GM12874 (cell line): Measurements from ENCODE around the gene KCNIP4.

Experiments used
- TF ChIP-seq, protein P1 (sequence below): IDR thresholded peaks from 2 replicates; pipeline ENCODE4 v1.5.1; 2011; ENCODE audit warnings: low read depth, mild to moderate bottlenecking, control low read depth, low read length, moderate library complexity; ENCODE audit not compliant: insufficient read depth

The KCNIP4 gene

GRCh38 chr4:21387683-21388082 is 560.9 kb downstream of the KCNIP4 start:
- TF ChIP-seq, protein P1, sequence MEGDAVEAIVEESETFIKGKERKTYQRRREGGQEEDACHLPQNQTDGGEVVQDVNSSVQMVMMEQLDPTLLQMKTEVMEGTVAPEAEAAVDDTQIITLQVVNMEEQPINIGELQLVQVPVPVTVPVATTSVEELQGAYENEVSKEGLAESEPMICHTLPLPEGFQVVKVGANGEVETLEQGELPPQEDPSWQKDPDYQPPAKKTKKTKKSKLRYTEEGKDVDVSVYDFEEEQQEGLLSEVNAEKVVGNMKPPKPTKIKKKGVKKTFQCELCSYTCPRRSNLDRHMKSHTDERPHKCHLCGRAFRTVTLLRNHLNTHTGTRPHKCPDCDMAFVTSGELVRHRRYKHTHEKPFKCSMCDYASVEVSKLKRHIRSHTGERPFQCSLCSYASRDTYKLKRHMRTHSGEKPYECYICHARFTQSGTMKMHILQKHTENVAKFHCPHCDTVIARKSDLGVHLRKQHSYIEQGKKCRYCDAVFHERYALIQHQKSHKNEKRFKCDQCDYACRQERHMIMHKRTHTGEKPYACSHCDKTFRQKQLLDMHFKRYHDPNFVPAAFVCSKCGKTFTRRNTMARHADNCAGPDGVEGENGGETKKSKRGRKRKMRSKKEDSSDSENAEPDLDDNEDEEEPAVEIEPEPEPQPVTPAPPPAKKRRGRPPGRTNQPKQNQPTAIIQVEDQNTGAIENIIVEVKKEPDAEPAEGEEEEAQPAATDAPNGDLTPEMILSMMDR = no peak

- TF ChIP-seq, protein P1 = no peak
These were observed 562.3 kb downstream of the KCNIP4 start for GRCh38 chr4:21386166-21386780.

DNA sequence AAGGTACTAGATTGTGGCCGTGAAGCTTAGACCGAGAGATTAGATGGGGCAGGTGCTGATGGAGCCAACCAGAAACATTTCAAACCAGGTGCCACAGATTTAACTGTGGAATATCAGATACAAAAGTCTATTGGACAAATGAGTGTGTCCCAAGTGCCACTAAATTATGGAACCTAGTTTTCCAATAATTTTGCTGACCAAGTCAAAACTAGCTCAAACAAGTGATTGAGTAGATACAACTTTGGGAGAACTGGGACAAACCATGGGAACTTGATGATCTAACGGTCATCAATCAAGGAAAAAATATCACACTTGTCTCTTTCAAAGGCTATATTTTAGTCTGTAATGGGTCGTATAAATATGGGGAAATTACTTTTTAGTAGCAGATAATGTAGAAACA is 562.9 kb downstream of the KCNIP4 start:
- TF ChIP-seq, protein P1 = no peak

DNA sequence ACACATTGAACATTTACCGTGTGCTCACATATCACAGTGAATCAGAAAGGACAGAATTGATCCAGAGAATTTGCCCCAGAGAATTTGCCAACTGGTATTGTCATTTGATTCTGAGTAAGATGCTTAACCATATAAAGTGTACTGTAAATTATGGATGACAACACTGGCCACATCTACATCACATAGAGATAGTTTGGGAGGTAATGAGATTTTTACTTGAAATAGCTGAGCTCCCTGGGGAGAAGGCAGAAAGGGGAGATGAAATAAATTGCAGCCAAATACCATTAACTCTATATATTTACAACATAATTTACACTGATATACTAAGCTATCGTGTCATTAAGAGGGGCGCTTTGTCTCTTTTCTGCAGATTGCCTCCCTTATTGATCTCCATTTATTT is 564.0 kb downstream of the KCNIP4 start:
- TF ChIP-seq, protein P1 = no peak

DNA sequence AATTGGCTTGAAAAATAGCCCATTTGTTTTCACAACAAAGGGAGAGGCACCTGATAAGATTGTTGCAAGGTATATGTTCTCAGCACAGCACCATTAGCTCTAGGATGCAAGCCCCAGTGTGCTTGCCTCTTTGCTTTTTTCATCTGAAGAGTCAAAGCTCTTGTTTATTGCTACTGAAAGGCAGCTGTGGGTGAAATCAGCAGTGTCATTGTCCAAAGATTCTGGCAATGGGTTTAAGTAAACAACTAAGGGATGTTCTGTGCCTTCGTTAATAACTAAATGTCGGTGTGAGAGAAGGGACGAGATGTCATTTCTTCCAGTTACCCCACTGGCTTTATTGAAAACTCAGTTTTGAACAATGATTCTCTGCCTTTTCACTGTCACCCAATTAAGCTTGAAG is 567.7 kb downstream of the KCNIP4 start:
- TF ChIP-seq, protein P1 = no peak

GRCh38 chr4:21377046-21377445 is 571.5 kb downstream of the KCNIP4 start:
- TF ChIP-seq, protein P1 = no peak

GRCh38 chr4:21376176-21376575 is 572.4 kb downstream of the KCNIP4 start:
- TF ChIP-seq, protein P1 = no peak
